CD4-positive, alpha-beta T cell treated with Interferon alpha-2 for 1 hour (primary cell): ENCODE data around the gene RIPK4.
"Not testable (repeated sequence)": the region's sequence is repeated elsewhere in the genome, so short reads cannot be mapped to it uniquely, and the experiment has no call there.

Experiments used
- DNase-seq, 2 donors: peaks; one replicate each; pipeline ENCODE4 v3.0.0-alpha.2; 2020 to 2022

RIPK4 gene

DNA sequence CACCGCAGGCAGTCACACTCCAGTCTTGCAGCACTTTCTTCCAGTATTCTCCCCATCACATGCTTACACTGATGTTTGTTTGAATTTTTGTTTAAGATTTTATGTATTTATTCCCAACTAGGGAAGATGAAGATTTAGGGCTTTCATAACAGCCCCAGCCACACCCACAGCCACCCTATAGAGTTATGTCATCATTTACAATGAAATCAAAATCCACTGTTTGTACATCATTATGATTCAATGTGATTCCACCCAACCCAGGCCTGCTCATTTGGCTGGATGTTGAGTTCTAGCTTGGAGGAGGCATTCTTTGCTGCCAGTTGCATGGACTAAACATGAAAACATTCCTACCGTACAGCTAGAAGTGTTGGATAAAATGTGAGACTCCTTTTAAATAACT is 35.8 kb downstream of the RIPK4 start:
- no peak for DNase-seq

DNA sequence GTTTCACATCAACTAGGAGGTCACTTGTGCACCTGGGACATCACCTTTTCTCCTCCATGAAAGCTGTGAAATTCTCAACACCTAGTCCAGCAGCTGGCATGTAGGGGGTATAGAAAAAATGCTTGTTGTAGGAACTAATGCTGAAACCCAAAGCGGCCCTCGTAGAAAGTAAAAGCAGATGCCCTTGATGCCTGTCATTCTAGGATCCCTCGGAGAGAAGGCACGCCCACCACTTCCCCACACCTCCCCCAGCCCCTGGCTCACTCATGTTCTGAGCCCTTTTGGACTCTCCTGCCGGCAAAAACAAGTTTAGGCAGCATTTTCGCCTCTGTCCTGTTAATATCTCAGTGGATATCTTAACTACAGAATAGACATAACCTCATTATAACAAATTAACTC is 36.5 kb downstream of the RIPK4 start:
- DNase-seq: no peak

DNA sequence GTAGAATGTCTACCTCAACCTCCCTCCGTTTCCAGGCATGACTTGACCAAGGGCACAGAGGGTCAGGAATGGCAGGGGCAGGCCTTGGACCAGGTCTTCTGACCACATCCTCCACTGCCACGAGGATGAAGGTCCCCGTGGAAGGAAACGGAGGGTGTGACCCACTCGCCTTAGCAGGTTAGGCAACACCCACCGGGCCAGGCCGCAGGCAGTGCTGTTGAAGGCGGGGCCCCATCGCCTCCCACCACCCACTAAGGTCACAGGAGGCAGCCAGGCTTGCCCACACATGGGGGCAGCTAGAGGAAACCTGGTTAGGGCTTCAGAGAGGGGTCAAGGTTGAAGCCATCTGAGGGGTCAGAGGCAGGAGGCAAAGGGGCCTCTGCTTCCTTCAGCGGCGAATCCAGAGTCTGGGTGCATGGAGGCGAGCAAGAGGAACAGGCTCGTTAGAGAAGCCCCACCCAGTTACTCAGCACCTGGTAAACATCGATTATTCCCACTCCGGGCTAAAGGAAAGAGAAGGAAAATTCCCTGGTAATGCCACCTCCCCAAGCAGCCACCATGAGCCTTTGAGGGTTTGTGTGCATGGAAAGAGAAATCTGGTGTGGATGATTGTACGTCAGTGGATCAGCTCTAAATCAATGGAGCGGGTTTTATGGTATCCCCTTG is 37.0 kb downstream of the RIPK4 start:
- no peak for DNase-seq

DNA sequence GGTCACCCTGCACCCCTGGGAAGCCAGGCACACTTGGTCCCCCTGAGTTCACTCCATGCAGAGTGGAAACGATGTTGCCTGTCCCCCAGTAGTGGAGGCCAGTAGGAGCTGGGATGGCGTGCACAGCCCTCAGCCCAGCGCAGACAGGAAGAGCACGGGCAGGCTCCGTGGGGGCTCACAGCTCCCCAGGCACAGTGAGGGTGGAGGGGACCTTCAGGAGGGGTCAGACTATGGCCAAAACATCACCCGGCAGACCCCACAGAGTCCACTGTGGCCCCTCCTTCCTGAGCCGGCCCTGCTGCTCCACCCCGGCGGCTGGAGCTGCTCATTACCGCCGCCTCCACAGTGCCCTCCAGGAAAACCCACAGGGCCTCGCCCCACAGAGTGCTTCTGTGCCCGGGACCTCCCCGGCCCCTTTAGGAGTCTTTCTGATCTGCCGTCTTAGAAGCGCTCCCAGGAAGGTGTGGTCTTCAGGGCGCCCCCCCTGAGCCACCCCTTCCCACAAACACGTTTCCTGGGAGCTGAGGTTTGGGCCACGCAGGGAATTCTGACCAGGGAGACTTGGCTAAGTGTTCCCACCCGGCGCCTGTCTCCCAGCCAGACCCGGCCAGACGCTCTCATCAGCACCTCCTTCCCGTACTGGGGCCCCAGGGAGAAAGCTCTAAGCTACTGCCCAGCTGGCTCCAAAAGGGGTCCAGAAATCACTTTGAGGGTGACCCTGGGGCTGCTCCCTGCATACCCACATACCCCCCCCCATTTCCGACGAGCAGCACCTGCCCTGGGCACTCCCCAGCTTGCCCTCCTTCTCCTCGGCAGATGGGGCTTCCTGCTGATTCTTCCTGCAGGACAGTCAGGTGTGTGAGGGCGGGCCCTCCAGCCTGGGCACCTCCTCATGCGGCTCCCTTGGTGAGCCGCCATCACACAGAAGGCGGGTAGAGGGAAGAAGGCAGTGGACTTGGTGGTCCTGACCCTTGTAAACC is 38.8 kb downstream of the RIPK4 start:
- DNase-seq: no peak

DNA sequence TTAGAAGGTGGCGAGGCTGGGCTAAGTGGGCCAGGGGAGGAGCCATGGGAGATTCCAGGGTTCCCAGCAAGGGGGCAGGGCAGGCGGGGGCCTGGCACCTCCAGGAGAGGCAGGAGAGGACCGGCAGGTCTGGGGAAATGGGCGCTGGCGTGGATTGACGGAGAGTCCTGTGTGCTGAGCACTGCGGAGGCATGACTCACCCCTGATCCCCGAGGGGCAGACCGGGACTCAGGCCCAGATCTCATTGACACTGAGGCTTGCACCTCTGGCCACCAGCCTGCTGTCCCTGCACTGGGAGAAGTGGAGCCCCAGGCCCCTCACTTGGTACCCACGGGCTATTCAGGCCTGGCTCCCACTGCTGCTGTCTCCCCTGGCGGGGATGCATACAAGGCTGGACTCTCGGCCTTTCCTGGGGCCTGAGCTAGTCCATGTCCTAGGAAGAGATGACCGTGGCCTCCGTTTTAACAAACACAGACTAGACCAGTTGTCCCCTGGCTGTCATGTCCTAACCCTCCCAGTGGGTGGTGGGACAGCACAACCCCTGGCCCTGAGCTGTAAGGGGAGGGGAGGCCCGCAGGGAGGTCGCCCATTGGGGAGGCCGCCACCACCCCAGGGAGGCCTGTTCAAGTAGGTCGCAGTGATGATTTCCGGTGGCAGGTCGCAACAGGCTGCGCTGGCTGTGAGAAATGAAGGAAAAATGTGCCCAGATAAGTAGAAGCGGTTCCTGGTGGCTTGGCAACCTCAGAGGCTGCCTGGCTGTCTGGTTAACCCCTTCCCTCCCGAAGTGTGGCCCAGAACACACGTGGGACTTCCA is 39.7 kb downstream of the RIPK4 start:
- no peak for DNase-seq

DNA sequence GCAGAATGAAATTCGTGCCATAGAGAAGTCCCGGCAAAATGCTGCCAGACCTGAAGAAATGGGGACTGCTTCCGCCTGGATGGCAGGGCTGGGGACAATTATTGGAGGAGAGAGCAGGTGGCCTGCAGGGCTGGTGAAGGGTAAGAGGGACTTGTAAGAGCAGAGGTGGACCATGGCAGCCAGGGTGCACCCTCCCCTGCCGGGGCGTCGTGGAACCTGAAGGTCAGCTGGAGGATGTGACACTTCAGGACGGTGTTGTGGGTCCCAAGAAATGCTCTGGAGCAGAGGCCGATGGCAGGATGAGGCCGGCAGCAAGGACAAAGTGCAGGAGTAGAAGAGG is 40.3 kb downstream of the RIPK4 start:
- no peak for DNase-seq

DNA sequence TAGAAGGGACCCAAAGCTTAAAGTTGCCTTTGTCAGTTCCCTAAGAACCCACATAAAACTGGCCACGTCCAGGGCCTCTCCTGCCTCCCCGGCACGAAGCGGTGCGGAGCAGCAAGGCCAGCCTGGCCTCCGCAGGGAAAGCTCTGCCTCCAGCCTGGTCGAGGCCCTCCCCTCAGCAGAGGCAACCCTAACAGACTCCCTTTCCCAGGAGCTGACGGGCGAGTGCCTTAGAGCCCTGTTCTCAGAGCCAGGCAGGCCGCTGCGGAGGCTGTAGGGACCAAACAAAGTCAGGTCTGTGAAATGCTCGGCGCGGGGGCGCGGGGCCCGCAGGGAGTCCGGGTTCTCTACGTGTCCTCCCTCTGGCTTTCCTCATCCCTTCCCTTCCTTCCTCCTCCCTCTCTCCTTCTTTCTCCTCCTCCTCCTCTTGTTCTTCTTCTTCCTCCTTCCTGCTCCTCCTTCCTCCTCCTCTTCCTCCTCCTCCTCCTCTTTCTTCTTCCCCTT is 40.7 kb downstream of the RIPK4 start:
- DNase-seq: no peak

DNA sequence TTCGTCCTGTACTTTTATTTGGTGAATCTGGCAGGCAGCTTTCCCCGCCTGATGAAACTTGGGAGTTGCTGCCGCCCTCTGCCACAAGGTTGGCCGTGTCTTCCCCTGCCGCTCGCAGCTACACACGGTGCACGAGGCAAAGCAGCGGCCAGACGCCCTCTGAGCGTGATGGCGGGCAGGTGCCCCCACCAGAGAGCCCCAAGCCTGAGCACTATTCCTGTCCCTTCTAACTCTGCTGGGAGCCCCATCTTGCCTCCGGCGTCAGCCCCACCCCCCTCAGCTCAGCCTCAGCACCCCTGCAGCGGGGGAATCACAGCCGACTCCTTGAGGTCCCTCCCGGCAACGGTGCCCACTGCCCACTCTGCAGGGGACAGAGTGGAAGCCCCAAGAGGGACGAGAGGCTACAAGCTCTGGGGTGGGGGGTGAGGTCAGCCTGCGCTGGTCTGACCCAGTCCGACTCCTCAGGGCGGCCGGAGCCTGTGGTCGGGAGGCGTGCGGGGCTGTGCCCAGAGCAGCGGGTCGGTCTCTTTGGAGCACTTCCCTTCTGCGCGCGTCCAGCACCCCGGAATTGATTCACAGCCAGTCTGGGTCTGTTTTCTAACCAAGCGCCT is 41.3 kb downstream of the RIPK4 start:
- DNase-seq: no peak

DNA sequence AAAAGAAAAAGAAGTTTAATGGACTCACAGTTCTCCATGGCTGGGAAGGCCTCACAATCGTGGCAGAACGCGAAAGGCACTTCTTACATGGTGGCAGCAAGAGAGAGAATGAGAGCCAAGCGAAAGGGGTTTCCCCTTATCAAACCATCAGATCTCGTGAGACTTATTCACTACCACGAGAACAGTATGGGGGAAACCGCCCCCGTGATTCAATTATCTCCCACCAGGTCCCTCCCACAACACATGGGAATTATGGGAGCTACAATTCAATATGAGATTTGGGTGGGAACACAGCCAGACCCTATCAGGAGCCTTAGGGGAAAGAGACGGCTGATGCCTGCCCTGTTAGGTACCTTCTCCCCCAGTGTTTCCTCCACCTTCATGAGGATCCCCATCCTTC is 43.0 kb downstream of the RIPK4 start:
- not testable (repeated sequence) for DNase-seq

DNA sequence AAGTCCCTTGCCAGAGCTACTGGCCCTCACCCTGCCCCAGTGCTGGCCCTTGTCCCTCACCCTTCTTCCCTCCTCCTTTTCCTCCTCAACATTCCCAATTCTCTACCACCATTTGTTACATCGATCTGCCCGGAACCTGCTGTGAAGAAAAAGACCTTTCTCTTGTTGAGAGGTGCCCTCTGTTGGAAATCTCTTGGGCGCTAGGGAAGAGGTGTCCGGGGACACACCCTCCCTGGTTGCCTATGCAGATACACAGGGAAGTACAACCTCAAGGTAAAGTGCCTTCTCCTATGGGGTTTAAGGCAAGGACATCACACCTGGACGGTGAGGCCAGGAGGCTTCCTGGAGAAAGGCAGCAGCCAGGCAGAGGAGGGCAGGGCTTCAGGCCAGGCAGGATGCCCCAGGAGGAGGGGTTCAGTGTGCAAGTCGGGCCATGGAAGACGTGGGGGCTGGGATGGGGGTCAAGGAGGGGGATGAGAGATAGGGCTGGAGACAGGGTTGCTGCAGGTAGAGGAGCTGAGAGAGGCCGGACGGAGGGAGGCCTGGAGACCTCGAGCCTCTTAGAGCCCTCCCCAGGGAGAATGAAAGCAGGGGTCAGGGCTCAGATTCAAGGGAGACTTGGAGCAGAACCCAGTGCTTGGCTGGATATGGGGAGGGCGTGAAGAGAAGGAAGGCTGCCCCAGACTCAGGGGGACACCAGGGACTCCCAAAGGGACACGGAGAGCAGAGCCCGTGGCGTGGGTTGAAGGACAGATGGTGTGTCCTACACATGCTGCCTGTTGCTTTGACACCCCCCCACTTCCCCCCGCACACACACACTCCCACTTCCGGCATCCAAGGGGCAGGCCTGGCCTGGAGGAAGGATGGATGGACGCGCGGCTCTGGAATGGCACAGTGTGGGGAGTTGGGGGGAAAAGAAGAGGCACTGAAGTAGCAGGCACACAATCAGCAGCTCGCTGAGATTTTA is 44.5 kb downstream of the RIPK4 start:
- DNase-seq: no peak

DNA sequence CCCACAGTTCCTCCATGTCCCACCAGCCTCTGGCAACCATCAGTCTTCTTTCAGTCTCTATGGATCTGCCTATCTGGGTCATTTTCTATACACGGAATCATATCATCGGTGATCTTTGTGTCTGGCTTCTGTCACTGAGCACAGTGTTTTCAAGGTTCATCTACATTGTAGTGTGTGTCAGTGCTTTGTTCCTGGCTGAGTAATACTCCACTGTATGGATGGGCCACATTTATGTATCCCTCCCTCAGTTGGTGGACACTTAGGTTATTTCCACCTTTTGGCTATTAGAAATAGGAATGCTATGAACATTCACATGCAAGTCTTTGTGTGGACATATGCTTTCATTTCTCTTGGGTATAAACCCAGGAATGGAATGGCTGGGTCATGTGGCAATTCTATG is 46.6 kb downstream of the RIPK4 start:
- no peak for DNase-seq

DNA sequence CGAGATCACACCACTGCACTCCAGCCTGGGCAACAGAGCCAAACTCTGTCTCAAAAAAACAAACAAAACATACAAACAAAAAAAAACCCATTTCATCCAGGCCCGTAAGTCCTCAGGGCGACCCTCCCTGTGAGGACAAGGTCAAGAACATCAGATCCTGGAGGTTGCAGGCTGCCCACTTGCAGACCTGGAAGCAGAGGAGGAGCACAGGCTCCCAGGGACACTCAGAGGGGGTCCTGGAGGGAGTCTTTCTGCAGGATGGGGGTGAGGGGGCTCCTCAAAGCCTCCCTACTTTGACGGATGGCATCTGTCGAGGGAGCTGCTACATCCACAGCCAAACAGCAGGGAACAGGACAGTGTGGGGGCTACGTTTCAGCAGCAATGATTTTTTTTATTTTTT is 47.2 kb downstream of the RIPK4 start:
- DNase-seq: no peak

DNA sequence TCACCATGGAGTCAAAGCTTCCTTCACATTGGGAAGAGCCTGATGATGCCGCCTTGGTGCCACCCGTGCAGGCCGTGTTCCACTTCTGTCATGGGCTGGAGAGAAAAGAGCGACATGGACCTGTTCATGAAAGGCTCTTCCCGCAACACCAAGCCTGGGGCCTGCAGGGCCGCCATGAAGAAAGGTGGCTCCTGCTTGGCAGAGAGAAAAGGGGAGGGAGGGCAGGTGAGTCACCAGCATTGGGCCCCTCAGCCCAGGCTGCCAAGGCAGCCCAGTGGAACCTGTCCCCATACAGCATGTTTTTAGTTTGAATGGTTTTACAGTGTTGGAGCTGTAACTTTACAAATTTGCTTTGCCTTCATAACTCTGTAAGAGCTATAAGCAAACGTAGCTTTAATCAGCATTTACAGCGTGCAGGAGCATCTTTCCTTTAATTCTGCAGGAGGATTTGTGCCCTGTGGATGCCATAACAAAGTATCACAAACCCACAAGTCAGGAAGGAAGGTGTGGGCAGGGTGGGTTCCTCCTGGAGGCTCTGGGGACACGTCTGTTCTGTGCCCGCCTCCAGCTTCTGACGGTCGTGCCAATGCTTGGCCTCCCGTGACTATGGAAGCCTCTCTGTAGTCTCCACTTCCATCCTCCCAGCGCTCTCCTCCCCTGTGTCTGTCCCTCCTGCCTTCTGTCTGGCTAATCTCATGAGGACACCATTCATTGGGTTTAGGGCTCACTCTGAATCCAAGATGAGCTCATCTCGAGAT is 49.1 kb downstream of the RIPK4 start:
- DNase-seq: no peak

DNA sequence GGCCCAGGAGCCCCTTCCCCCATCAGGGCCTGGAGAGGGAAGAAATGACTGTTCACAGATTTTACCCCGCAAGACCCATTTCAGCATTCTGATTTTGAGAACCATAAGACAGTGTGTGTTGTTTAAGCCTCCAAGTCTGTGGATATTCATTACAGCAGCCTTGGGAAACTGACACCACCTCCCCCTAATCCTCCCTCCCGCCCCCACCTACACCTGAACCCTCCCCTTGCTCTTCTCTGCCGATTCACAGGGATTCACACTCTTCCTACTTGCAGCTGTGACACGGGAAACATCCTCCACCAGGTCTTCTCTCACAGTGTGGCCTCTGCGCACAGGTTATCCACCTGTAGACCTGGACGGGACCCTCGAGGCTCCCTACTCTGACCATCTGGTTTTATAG is 50.1 kb downstream of the RIPK4 start:
- no peak for DNase-seq

DNA sequence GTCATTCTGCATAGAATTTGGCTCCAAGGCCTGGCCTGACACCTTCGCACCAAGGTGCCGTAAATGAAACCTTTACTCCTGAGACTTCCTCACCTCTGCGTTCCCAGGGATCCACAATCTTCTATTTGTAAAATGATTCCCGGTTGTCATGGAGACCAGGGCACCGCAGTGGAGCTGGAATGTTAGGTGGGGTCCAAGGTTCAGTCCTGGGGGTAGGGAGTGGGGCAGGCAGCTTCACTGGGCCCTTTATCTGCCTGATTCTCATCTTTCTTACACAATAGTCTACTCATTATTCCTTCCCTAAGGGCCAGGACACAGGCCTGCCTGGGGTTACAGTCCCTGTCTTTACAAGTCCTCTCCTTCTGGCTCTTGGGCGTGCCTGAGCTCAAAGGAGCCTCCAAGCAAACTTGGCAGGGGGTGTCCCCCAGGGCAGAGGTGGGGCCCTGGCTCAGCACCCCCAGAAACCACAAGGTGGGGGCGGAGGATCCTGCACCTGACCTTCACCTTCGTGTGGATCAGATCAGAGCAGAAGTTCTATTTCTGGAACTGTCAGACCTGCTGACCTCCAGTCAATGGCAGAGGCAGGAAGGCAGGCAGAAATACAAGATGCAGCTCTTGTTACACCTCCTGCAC is 51.1 kb downstream of the RIPK4 start:
- DNase-seq: no peak

DNA sequence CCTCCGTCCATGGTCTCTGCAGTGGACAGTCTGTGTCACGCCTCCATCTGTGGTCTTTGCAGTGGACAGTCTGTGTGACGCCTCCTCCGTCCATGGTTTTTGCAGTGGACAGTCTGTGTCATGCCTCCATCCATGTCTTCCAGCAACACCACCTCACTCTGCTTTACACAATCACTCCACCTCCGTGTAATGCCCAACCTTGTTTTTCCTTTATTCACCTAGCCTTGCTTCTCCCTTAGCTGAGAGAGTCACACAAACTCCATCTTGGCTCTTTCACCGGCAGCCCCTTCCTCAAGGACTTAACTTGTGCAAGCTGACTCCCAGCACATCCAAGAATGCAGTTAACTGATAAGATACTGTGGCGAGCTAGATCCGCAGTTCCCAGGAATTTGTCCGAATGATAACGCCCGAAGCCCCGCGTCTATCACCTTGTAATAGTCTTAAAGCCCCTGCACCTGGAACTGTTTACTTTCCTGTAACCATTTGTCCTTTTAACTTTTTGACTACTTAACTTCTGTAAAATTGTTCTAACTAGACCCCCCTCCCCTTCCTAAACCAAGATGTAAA is 52.5 kb downstream of the RIPK4 start:
- not testable (repeated sequence) for DNase-seq

DNA sequence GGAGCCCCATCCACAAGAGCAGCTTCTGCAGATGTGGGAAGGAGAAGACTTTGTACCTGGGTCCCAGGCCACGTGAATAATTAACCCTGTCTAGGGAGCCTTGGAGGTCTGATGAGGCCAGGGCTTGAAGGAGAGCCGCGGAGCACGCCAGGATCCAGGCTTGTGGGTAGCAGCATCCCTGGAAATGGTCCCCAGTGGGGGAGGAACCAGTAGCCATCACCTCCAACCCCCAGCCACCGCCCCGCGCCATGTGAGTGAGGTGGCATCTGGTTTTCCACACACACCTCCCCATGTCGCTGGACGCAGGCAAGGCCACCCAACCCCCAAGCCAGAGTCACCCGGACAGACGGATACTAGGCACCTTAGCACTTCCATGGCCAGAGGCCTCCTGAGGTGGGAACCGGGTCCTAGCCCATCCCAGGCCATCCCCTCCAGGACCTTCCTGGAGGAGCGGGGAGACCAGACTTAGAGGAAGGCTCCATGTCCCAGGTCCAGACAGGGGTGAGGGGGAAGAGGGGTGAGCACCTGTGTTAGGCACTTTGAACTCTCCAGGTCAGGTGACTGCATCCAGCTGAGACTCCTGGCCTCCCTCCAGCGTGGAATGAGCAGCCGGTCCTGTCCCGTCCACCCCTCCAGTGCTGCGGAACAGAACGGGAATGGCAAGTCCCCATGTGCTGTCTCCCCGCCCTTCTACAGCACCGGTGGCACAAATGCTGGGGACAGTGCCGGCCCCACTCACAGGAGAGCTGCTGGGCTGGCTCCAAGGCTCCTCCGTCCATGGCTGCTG is 53.2 kb downstream of the RIPK4 start:
- no peak for DNase-seq

DNA sequence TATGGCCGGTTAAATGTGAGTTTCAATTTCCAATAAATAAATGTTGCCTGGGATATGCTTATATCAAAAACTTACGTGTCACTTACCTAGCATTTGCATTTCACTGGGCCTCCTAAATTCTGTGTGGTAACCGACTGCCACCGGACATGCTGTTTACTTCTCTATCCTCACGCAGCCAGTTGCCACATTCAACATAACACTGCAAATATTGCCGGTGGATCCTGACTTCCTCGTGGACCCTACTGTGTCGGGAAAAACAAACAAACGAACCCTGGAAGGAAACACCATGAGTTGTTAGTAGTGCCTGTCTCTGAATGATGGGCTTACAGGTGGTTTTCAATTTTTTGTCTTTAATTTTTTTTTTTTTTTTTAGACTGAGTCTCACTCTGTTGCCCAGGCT is 54.1 kb downstream of the RIPK4 start:
- DNase-seq: no peak

DNA sequence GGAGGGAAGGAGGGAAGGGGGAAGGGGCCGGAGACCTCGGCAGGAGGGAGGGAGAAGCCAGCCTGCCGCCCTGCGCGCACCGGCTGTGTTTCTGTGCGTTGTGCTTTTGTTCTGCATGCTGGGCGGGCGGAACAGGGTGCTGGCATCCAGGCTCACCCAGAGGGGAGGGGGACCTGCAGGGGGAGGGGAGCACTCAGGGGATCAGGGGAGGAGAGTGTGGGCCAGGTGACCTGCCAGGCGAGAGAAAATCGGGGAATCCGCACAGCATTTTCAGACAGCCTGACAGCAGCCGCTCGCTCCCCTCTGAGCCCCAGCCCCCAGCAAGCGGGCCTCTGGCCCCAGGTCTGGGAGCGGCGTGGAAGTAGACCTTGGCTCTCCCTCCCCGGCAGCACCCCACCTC is 54.7 kb downstream of the RIPK4 start:
- no peak for DNase-seq
